K562 (cell line): ENCODE results near the gene PIEZO2.

Experiments
- EP300 ChIP-seq: IDR thresholded peaks from 2 replicates; pipeline ENCODE4 v1.6.1; 2012; ENCODE audit warnings: low read length, improper control_type of control experiment
- KDM1A ChIP-seq, 2 experiments: fragments of 450-650 bp; IDR thresholded peaks; 2 replicates each; pipeline ENCODE4 v1.6.1; 2016; ENCODE audit warnings: mild to moderate bottlenecking in 2 of 2
- RCOR1 ChIP-seq, 2 experiments: IDR thresholded peaks; 2 replicates each; pipeline ENCODE4 v1.6.1; 2012; ENCODE audit warnings: low read depth in 2 of 2, low read length in 2 of 2, borderline replicate concordance in 1 of 2, improper control_type of control experiment in 1 of 2
- SMC3 ChIP-seq: conservative IDR thresholded peaks from 2 replicates; pipeline ENCODE4 v1.6.1; 2011; ENCODE audit warnings: low read depth, low read length, improper control_type of control experiment; ENCODE audit not compliant: insufficient read depth
- TF ChIP-seq, protein P1 (sequence below): fragments of 250-450 bp; sonication (Bioruptor Pico); IDR thresholded peaks from 2 replicates; pipeline ENCODE4 v1.4.0; 2020; ENCODE audit warnings: mild to moderate bottlenecking, moderate library complexity

DNA sequence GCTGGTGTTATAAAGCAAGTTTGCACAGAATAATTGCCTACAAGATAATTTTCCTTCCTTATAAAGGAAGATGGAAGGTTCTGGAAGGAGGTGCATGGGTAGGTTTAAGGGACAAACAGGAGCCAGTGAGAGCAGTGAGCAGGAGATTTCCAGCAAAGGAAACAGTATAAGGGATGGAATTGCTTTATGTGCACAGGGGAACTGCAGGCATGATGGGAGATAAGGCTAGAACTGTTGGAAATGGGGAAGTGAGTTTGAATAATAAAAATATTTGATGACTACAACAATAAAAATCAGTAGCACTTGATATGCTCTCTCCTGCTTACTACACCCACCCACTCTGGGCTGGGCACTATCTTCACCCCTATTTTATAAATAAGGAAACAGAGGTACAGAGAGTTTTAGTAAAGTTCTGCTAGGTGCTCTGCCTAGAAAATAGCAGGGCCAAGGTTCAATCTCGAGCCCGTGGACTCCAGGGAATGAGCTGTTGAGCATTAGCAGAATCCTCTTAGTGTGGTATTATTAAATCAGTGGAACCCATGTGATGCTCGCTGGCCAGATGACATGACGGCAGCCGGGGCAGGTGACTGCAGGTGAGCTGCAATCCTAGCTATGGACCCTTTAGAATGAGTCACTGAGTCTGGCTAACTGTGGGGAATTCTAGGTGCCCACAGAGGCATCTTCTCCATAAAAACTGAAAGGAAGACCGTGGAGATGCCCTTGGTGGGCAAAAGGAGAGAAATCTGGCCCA lies 302.5 kb downstream of the PIEZO2 start:
- TF ChIP-seq KDM1A (IDR thresholded peaks at IDR 0.05) (no peak), SMC3 (no peak), EP300 (no peak), RCOR1 (IDR thresholded peaks at IDR 0.05; ENCODE audit: borderline replicate concordance in 1 of 2, low read depth in 2 of 2, low read length in 2 of 2) (no peak)
- TF ChIP-seq, protein P1, sequence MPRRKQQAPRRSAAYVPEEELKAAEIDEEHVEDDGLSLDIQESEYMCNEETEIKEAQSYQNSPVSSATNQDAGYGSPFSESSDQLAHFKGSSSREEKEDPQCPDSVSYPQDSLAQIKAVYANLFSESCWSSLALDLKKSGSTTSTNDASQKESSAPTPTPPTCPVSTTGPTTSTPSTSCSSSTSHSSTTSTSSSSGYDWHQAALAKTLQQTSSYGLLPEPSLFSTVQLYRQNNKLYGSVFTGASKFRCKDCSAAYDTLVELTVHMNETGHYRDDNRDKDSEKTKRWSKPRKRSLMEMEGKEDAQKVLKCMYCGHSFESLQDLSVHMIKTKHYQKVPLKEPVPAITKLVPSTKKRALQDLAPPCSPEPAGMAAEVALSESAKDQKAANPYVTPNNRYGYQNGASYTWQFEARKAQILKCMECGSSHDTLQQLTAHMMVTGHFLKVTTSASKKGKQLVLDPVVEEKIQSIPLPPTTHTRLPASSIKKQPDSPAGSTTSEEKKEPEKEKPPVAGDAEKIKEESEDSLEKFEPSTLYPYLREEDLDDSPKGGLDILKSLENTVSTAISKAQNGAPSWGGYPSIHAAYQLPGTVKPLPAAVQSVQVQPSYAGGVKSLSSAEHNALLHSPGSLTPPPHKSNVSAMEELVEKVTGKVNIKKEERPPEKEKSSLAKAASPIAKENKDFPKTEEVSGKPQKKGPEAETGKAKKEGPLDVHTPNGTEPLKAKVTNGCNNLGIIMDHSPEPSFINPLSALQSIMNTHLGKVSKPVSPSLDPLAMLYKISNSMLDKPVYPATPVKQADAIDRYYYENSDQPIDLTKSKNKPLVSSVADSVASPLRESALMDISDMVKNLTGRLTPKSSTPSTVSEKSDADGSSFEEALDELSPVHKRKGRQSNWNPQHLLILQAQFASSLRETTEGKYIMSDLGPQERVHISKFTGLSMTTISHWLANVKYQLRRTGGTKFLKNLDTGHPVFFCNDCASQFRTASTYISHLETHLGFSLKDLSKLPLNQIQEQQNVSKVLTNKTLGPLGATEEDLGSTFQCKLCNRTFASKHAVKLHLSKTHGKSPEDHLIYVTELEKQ (CRISPR knock-in tag): no peak
